Skeletal muscle cell (primary cell): Measurements from ENCODE around the gene HDAC8.
"Not testable (repeated sequence)": the region's sequence is repeated elsewhere in the genome, so short reads cannot be mapped to it uniquely, and the experiment has no call there.

ENCODE experiments used
- DNase-seq: peaks from one replicate; pipeline ENCODE4 v3.0.0-alpha.2; 2010; ENCODE audit warnings: low read depth
- H3K4me3 ChIP-seq: 2 replicates; pipeline ENCODE4 v1.5.1; 2011; ENCODE audit warnings: low read depth, mild to moderate bottlenecking, control low read depth, low read length, moderate library complexity

The HDAC8 gene

GRCh38 chrX:72348247-72348979 lies 224.2 kb downstream of the HDAC8 start:
- DNase-seq: no peak
- H3K4me3 ChIP-seq: no peak overlapping the region

DNA sequence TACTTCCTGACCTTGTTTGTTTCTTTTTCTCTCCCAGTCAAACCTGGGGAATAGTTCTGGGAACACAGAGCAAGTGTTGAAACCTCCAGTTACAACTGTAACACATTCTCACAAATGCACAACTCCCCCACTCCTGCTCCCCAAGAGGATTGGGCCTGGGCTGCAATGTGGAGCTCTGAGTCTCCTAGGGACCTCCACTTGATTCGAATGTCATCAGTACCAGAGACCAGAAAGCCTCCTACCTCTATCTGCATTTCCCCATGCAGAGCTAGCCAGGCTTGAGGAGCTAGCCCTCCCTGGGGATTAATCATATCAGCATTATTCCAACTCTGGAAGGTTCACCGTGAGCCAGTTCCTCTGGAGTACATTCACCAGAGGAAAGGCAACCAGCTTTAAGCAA lies 225.3 kb downstream of the HDAC8 start:
- H3K4me3 ChIP-seq: no peak overlapping the region

GRCh38 chrX:72346302-72346949 lies 226.2 kb downstream of the HDAC8 start:
- DNase-seq: no peak
- H3K4me3 ChIP-seq: no peak overlapping the region

More for the DNA sequence above, 225.3 kb downstream of the HDAC8 start:
- no peak for DNase-seq

DNA sequence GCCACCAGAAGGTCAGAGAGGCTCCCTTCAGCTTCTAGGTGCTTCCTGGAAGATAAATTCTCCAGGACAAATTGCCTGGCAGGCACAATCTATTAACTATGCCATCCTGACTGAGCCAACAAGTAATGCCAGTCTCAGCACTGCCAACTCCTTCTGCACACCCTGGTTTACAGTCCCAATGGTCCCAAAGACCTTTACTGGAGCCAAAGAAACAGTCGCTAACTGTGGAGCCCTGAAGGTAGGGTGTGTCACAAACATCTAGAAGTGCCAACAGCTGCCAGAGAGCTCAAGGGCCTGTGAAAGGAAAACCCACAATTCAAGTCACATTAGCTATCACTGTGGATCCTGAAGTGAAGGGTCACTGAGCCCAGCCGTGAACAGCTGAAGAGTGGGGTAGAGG lies 232.0 kb downstream of the HDAC8 start:
- no peak for DNase-seq

GRCh38 chrX:72340041-72340440 lies 232.6 kb downstream of the HDAC8 start:
- H3K4me3 ChIP-seq: no peak overlapping the region
- DNase-seq: no peak

More for the DNA sequence above, 232.0 kb downstream of the HDAC8 start:
- no peak overlapping the region for H3K4me3 ChIP-seq

- DNase-seq: no peak
- no peak overlapping the region for H3K4me3 ChIP-seq
Measured at GRCh38 chrX:72330131-72330530, 242.5 kb downstream of the HDAC8 start.

DNA sequence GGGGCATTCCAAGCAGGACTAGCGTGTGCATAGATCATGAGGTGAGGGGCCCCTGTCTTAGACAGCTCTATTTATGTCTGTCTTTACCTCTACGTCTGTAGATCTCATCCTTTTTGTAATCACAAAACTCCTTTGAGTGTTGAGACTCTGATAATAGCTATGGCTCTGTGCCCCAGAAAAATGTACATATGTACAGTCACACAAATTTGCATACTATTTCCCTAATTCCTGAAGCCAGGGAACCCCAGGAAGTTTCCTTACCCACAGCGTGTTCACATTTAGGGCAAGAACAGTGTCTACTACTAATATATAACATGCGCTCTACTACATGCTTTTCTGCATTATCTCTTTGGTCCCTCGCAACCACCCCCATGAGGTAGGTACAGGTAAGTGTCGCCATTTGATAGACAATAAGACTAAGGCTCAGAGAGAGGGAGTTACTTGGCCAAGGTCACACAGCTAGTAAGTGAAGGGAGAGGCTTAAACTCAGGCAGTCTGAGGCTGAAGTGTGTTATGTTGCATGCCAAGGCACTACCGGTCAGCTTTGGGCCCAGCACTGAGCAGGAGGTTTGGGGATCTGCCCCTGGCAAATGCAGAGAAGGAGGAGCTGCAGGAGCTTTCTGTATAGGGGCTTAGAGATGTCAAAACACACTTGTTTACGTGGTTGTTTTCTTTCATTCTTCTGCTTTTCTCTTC lies 245.9 kb downstream of the HDAC8 start:
- DNase-seq: no peak
- H3K4me3 ChIP-seq: no peak overlapping the region

- DNase-seq, H3K4me3 ChIP-seq: not testable (repeated sequence)
Measured at GRCh38 chrX:72319651-72320050, 253.0 kb downstream of the HDAC8 start.

- no peak overlapping the region for H3K4me3 ChIP-seq
- no peak for DNase-seq
Measured at GRCh38 chrX:72317139-72317538, 255.5 kb downstream of the HDAC8 start.

- DNase-seq: no peak
- no peak overlapping the region for H3K4me3 ChIP-seq
Measured at GRCh38 chrX:72316408-72317110, 256.1 kb downstream of the HDAC8 start.

- no peak overlapping the region for H3K4me3 ChIP-seq
- no peak for DNase-seq
Measured at GRCh38 chrX:72314881-72315280, 257.8 kb downstream of the HDAC8 start.

- no peak overlapping the region for H3K4me3 ChIP-seq
- no peak for DNase-seq
Measured at GRCh38 chrX:72313707-72314641, 258.7 kb downstream of the HDAC8 start.

DNA sequence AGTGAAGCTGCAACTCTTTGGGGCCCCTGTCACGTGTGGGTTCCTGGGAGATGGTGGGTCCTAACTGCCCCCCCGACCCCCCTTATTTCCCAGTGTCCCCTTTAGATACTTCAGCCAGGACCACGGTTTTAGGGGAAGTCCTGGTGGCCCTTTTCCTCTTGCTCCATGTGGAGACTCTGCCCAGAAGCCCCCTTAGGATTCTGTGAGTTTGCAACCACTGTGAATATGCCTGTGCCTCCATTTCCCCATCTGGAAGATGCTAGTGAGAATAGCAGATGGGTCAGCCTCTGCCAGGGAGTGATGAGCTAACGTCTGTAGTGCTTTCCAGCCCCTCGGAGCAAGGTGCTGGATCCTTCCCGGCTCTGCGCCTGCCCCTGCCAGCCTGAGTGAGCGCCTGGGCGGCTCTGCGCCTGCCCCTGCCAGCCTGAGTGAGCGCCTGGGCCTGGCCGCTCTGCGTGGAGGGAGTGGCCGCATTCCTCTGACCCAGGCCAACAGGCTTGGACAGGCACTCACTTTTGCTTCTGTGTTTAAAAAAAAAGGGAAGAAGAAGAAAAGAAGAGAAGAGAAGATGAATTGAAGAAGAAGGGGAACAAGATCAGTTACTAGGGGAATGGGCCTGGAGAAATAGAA lies 260.2 kb downstream of the HDAC8 start:
- no peak overlapping the region for H3K4me3 ChIP-seq
- DNase-seq: no peak

DNA sequence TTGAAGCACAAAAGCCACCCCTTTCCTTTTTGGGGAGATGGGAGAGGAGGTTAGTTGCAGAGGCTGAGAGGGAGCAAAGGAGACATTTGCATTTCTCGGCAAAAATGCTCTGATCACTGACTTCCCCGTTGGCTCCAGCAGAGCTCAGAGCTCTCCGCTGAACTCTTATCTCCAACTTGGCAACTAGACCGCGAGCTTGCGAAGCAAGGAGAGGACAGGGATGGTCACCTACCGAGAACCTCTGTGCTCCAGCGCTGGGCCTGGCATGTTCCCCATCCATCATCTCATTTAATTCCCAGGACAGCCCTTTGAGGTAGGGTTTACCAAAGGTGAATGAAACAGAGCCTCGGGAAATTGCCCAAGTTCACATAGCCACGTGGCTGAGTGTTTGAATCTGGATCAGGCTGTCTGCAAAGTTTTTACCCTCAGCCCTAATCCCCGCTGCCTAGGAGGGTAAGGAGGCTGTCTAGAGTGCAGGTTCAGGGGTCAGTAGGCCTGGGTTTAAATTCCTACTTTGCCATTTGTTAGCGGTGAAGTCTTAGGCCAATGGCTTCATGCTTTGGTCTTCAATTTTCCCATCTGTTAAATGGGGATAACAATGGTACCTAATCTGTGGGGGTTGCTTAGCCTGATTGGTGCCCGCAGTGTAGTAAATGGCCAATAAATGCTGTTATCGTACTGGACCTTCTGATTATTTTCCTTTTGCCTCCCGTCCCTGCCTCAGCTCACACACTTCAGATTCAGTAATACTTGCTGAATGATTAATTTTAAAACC lies 263.2 kb downstream of the HDAC8 start:
- peak overlapping the region; percentile 16 for H3K4me3 ChIP-seq
- DNase-seq: no peak

GRCh38 chrX:72308566-72309296 lies 263.9 kb downstream of the HDAC8 start:
- peak overlapping the region; percentile 16 for H3K4me3 ChIP-seq

DNA sequence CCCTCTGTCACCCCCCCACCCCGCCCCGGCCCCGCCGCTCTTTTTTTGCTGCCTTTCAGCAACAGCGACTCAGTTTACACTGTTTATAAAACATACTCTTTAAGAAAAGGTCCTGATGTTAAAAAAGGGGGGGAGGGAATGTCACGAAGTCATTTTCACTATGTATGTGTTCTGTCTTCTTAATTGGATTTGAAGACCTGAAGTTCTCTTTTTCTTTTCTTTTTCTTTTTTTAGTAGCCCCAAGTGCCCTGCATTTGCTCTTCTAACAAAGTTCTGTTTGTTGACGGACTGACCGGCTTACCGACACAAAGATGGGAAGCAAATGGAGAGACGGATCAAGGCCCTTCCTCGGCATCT lies 264.5 kb downstream of the HDAC8 start:
- DNase-seq: no peak
- no peak overlapping the region for H3K4me3 ChIP-seq

More at GRCh38 chrX:72308566-72309296, 263.9 kb downstream of the HDAC8 start:
- DNase-seq: peak; percentile 16

DNA sequence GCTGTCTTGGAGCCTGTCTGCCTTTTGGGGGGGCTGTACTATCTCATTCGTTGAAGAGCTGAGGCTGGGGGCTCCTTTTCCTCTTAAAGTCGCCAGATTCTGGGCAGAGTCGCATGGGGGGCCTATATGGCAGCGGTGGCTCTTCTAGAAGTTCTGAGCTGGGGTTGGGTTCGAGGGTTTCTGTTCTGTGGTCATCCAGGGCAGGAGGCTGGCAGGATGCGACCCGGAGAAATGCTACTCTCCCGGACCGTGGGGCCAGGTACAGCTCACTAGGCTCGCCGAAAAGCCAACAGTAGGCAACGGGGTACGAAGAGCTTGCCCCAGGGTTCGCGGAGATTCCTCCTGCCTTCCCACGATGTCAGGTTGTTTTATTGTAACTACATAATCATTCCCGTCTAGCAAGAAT lies 265.0 kb downstream of the HDAC8 start:
- H3K4me3 ChIP-seq: no peak overlapping the region
- DNase-seq: no peak
